Left ventricle myocardium inferior (tissue), 1 donor: ENCODE results near the gene DDX21. TPM values are rescaled to one million over a fixed set of nuclear protein-coding genes. Genes with fewer than 3 reads are reported as not detected.
"Not testable (repeated sequence)": the region's sequence is repeated elsewhere in the genome, so short reads cannot be mapped to it uniquely, and the experiment has no call there.

Experiments
- DNase-seq: peaks from one replicate; pipeline ENCODE4 v3.0.0-alpha.2; 2020
- H3K27ac ChIP-seq: fragments of 200-600 bp; replicated peaks from 2 replicates; pipeline ENCODE4 v1.8.0; 2021
- H3K27me3 ChIP-seq: fragments of 200-600 bp; 2 replicates; pipeline ENCODE4 v1.8.0; 2021; ENCODE audit warnings: low read depth
- H3K36me3 ChIP-seq: fragments of 200-600 bp; 2 replicates; pipeline ENCODE4 v1.8.0; 2021
- H3K4me1 ChIP-seq: fragments of 200-600 bp; 2 replicates; pipeline ENCODE4 v1.8.0; 2021
- H3K4me3 ChIP-seq: fragments of 200-600 bp; 2 replicates; pipeline ENCODE4 v1.8.0; 2021; ENCODE audit warnings: mild to moderate bottlenecking, moderate library complexity
- H3K9me3 ChIP-seq: fragments of 200-600 bp; replicated peaks from 2 replicates; pipeline ENCODE4 v1.8.0; 2021
- intact Hi-C: fragments of 100-400 bp; cut with micrococcal nuclease; formaldehyde crosslinking; loops from one replicate; pipeline ENCODE4 v1.11.0; 2022
- total RNA-seq: library from RNA; stranded (reverse); fragmentation: NEBNext Ultra II Directional; extraction: Animal tissue kit (Norgen Biotek cat#: 25700); gene quantifications from one replicate; pipeline ENCODE4 v1.2.1, GENCODE V29; 2021
- TF ChIP-seq, protein P1 (sequence below): fragments of 200-600 bp; IDR thresholded peaks from 2 replicates; pipeline ENCODE4 v1.8.0; 2021; ENCODE audit warnings: antibody characterized with exemption, mild to moderate bottlenecking, borderline replicate concordance
- donor health status: DM: no; HTN: yes; CAD: no; lungs with severe emphysema.

The DDX21 gene
- total RNA-seq, 1 donor from 2014 or later: 21.9 TPM

- no peaks in the 10 kb centered on the region for H3K4me1 ChIP-seq
- peaks cover 91% of the 10 kb centered on the region for H3K36me3 ChIP-seq
- TF ChIP-seq, protein P1, sequence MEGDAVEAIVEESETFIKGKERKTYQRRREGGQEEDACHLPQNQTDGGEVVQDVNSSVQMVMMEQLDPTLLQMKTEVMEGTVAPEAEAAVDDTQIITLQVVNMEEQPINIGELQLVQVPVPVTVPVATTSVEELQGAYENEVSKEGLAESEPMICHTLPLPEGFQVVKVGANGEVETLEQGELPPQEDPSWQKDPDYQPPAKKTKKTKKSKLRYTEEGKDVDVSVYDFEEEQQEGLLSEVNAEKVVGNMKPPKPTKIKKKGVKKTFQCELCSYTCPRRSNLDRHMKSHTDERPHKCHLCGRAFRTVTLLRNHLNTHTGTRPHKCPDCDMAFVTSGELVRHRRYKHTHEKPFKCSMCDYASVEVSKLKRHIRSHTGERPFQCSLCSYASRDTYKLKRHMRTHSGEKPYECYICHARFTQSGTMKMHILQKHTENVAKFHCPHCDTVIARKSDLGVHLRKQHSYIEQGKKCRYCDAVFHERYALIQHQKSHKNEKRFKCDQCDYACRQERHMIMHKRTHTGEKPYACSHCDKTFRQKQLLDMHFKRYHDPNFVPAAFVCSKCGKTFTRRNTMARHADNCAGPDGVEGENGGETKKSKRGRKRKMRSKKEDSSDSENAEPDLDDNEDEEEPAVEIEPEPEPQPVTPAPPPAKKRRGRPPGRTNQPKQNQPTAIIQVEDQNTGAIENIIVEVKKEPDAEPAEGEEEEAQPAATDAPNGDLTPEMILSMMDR: no peak
- intact Hi-C loops: no loop called here
- H3K27me3 ChIP-seq: no peaks in the 10 kb centered on the region
- no peaks in the 10 kb centered on the region for H3K9me3 ChIP-seq
- no peak overlapping the region for H3K27ac ChIP-seq
- no peak for DNase-seq
- no peak overlapping the region for H3K4me3 ChIP-seq
Measured at GRCh38 chr10:68938117-68938516, 17.9 kb upstream of the DDX21 start.

GRCh38 chr10:68938884-68939283, 17.1 kb upstream of the DDX21 start:
- H3K4me1 ChIP-seq: no peaks in the 10 kb centered on the region
- H3K9me3 ChIP-seq: no peaks in the 10 kb centered on the region
- H3K4me3 ChIP-seq: no peak overlapping the region
- intact Hi-C loops: no loop called here
- H3K27me3 ChIP-seq: no peaks in the 10 kb centered on the region
- no peak for DNase-seq
- H3K27ac ChIP-seq: no peak overlapping the region
- TF ChIP-seq, protein P1: no peak
- peaks cover 92% of the 10 kb centered on the region for H3K36me3 ChIP-seq

GRCh38 chr10:68940917-68941316, 15.1 kb upstream of the DDX21 start:
- H3K4me1 ChIP-seq, intact Hi-C loops, DNase-seq, H3K27me3 ChIP-seq, H3K27ac ChIP-seq, H3K9me3 ChIP-seq, H3K4me3 ChIP-seq: not testable (repeated sequence)
- peaks cover 94% of the 10 kb centered on the region for H3K36me3 ChIP-seq

DNA sequence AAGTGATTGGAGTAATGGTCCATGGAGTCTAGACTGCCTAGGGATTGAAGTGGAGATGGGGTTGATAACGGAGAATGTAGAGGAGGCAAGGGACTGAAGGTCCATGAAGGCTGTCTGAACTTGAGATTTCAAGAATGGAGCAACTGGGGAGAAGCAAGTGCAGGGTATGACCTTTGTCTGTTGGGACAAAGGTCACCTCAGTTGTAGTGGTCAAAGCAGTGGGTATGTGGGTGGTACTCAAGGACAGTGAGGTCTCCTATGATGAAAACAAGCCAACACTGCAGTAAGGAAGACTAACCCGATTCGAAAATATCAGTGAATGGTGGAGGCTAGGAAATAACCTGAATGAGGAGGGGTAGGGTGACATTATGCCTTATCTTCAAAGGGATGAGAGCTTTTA, 5.4 kb upstream of the DDX21 start:
- no peak for DNase-seq
- peaks cover 7% of the 10 kb centered on the region for H3K4me1 ChIP-seq
- intact Hi-C loops: no loop called here
- no peak overlapping the region for H3K27ac ChIP-seq
- peaks cover 45% of the 10 kb centered on the region for H3K36me3 ChIP-seq
- no peak overlapping the region for H3K4me3 ChIP-seq
- no peaks in the 10 kb centered on the region for H3K9me3 ChIP-seq
- no peaks in the 10 kb centered on the region for H3K27me3 ChIP-seq
- TF ChIP-seq, protein P1: no peak

GRCh38 chr10:68954904-68955303, 1.1 kb upstream of the DDX21 start:
- Histone ChIP-seq H3K27ac (no peak overlapping the region), H3K4me3 (peak overlapping the region; percentile 95), H3K27me3 (no peaks in the 10 kb centered on the region), H3K36me3 (peaks cover 6% of the 10 kb centered on the region), H3K4me1 (peaks cover 33% of the 10 kb centered on the region), H3K9me3 (no peaks in the 10 kb centered on the region)
- intact Hi-C loops: no loop called here
- no peak for DNase-seq
- TF ChIP-seq, protein P1: no peak

GRCh38 chr10:68955355-68955831, 577 bp upstream of the DDX21 start:
- H3K27ac ChIP-seq: peak overlapping the region; percentile 90
- intact Hi-C loops: no loop called here
- no peaks in the 10 kb centered on the region for H3K9me3 ChIP-seq
- H3K4me3 ChIP-seq: peak overlapping the region; percentile 95
- TF ChIP-seq, protein P1: no peak
- H3K36me3 ChIP-seq: peaks cover 9% of the 10 kb centered on the region
- no peak for DNase-seq
- no peaks in the 10 kb centered on the region for H3K27me3 ChIP-seq
- H3K4me1 ChIP-seq: peaks cover 33% of the 10 kb centered on the region
